ENCODE data around the gene SLC22A4.

- TF ChIP-seq SIN3A (IDR thresholded peaks at IDR 0.05; ENCODE audit: borderline replicate concordance, insufficient read depth, low read length): no peak
- TF ChIP-seq POLR2AphosphoS5 (IDR thresholded peaks at IDR 0.05; ENCODE audit: low read depth, low read length): no peak
- TF ChIP-seq FOXP2 (optimal IDR thresholded peaks at IDR 0.05; ENCODE audit: borderline replicate concordance, extremely low read depth, extremely low read length, insufficient read depth): no peak
Measured at GRCh38 chr5:132262882-132263547, 31.2 kb upstream of the SLC22A4 start.

Data from PFSK-1 (cell line).